Measurements from ENCODE around the gene CATSPER4. TPM values are rescaled to one million over a fixed set of nuclear protein-coding genes. Genes with fewer than 3 reads are reported as not detected.

Gene CATSPER4
- total RNA-seq, result not detected

- Mint-ChIP-seq H3K4me3 (no peak within 1 kb of the TSS), H3K9me3 (no peaks in the 10 kb centered on the region), H3K4me1 (peaks cover 9% of the 10 kb centered on the region), H3K27me3 (no peaks in the 10 kb centered on the region), H3K27ac (peak within 1 kb of the TSS; percentile 38), H3K36me3 (ENCODE audit: low read depth) (no peaks in the 10 kb centered on the region)
- ATAC-seq (replicated peaks), result no peak
Observed at GRCh38 chr1:26190373-26190987, at the start of gene CATSPER4. Gene CATSPER4, plus strand, starts transcription at chr1:26190602. Its CDS starts 26 bp downstream, at chr1:26190628.

GRCh38 chr1:26142159-26142558 is 48.2 kb upstream of the CATSPER4 start:
- H3K9me3 Mint-ChIP-seq, result no peaks in the 10 kb centered on the region
- no peaks in the 10 kb centered on the region for H3K4me1 Mint-ChIP-seq
- H3K36me3 Mint-ChIP-seq (ENCODE audit: low read depth), result no peaks in the 10 kb centered on the region
- ATAC-seq (replicated peaks), result no peak
- H3K4me3 Mint-ChIP-seq, result no peak overlapping the region
- no peaks in the 10 kb centered on the region for H3K27me3 Mint-ChIP-seq
- no peak overlapping the region for H3K27ac Mint-ChIP-seq

- Mint-ChIP-seq H3K36me3 (ENCODE audit: low read depth) (no peaks in the 10 kb centered on the region), H3K4me1 (no peaks in the 10 kb centered on the region), H3K27me3 (peaks cover 3% of the 10 kb centered on the region), H3K4me3 (no peak overlapping the region), H3K9me3 (no peaks in the 10 kb centered on the region), H3K27ac (no peak overlapping the region)
- ATAC-seq (replicated peaks), result peak; percentile 96
Observed at GRCh38 chr1:26145041-26145959, 45.1 kb upstream of the CATSPER4 start.

GRCh38 chr1:26145960-26146294 is 44.5 kb upstream of the CATSPER4 start:
- H3K27me3 Mint-ChIP-seq, result peaks cover 3% of the 10 kb centered on the region
- no peak overlapping the region for H3K27ac Mint-ChIP-seq
- no peaks in the 10 kb centered on the region for H3K4me1 Mint-ChIP-seq
- H3K9me3 Mint-ChIP-seq, result no peaks in the 10 kb centered on the region
- ATAC-seq (replicated peaks), result no peak
- no peak overlapping the region for H3K4me3 Mint-ChIP-seq
- H3K36me3 Mint-ChIP-seq (ENCODE audit: low read depth), result no peaks in the 10 kb centered on the region

GRCh38 chr1:26148887-26149286 is 41.5 kb upstream of the CATSPER4 start:
- Mint-ChIP-seq H3K4me3 (no peak overlapping the region), H3K4me1 (no peaks in the 10 kb centered on the region), H3K27ac (no peak overlapping the region), H3K9me3 (no peaks in the 10 kb centered on the region), H3K27me3 (peaks cover 3% of the 10 kb centered on the region), H3K36me3 (ENCODE audit: low read depth) (no peaks in the 10 kb centered on the region)
- no peak for ATAC-seq (replicated peaks)

GRCh38 chr1:26153966-26154532 is 36.4 kb upstream of the CATSPER4 start:
- Mint-ChIP-seq H3K27ac (no peak overlapping the region), H3K4me1 (no peaks in the 10 kb centered on the region), H3K9me3 (no peaks in the 10 kb centered on the region), H3K27me3 (peaks cover 20% of the 10 kb centered on the region), H3K4me3 (no peak overlapping the region), H3K36me3 (ENCODE audit: low read depth) (no peaks in the 10 kb centered on the region)
- no peak for ATAC-seq (replicated peaks)

- Mint-ChIP-seq H3K27me3 (peaks cover 23% of the 10 kb centered on the region), H3K4me1 (no peaks in the 10 kb centered on the region), H3K36me3 (ENCODE audit: low read depth) (no peaks in the 10 kb centered on the region), H3K4me3 (no peak overlapping the region), H3K27ac (no peak overlapping the region), H3K9me3 (no peaks in the 10 kb centered on the region)
- no peak for ATAC-seq (replicated peaks)
Observed at GRCh38 chr1:26154750-26155149, 35.7 kb upstream of the CATSPER4 start.

GRCh38 chr1:26155370-26156284 is 34.8 kb upstream of the CATSPER4 start:
- Mint-ChIP-seq H3K9me3 (no peaks in the 10 kb centered on the region), H3K4me1 (no peaks in the 10 kb centered on the region), H3K27ac (no peak overlapping the region), H3K4me3 (no peak overlapping the region), H3K27me3 (peaks cover 25% of the 10 kb centered on the region), H3K36me3 (ENCODE audit: low read depth) (no peaks in the 10 kb centered on the region)
- ATAC-seq (replicated peaks), result no peak

- no peak overlapping the region for H3K4me3 Mint-ChIP-seq
Observed at GRCh38 chr1:26156285-26157038, 33.9 kb upstream of the CATSPER4 start.

GRCh38 chr1:26158271-26158907 is 32.0 kb upstream of the CATSPER4 start:
- ATAC-seq (replicated peaks), result no peak
- H3K9me3 Mint-ChIP-seq, result no peaks in the 10 kb centered on the region
- no peak overlapping the region for H3K4me3 Mint-ChIP-seq
- H3K36me3 Mint-ChIP-seq (ENCODE audit: low read depth), result no peaks in the 10 kb centered on the region
- H3K27me3 Mint-ChIP-seq, result peaks cover 30% of the 10 kb centered on the region
- no peak overlapping the region for H3K27ac Mint-ChIP-seq
- no peaks in the 10 kb centered on the region for H3K4me1 Mint-ChIP-seq

More at GRCh38 chr1:26156285-26157038, 33.9 kb upstream of the CATSPER4 start:
- Mint-ChIP-seq H3K27ac (no peak overlapping the region), H3K27me3 (peaks cover 25% of the 10 kb centered on the region), H3K36me3 (ENCODE audit: low read depth) (no peaks in the 10 kb centered on the region), H3K4me1 (no peaks in the 10 kb centered on the region), H3K9me3 (no peaks in the 10 kb centered on the region)
- ATAC-seq (replicated peaks), result no peak

- Mint-ChIP-seq H3K27me3 (peaks cover 30% of the 10 kb centered on the region), H3K4me3 (no peak within 1 kb of the TSS), H3K36me3 (ENCODE audit: low read depth) (no peaks in the 10 kb centered on the region), H3K27ac (no peak within 1 kb of the TSS), H3K9me3 (no peaks in the 10 kb centered on the region), H3K4me1 (no peaks in the 10 kb centered on the region)
- ATAC-seq (replicated peaks), result no peak
Observed at GRCh38 chr1:26158908-26159742, 31.3 kb upstream of the CATSPER4 start, which contains the start of gene FAM110D. Gene FAM110D, plus strand, starts transcription at chr1:26159079. Its CDS starts 2,213 bp downstream, at chr1:26161292.

GRCh38 chr1:26159743-26160039 is 30.7 kb upstream of the CATSPER4 start:
- no peaks in the 10 kb centered on the region for H3K36me3 Mint-ChIP-seq (ENCODE audit: low read depth)
- no peak for ATAC-seq (replicated peaks)
- no peak overlapping the region for H3K4me3 Mint-ChIP-seq
- no peaks in the 10 kb centered on the region for H3K9me3 Mint-ChIP-seq
- peaks cover 30% of the 10 kb centered on the region for H3K27me3 Mint-ChIP-seq
- no peak overlapping the region for H3K27ac Mint-ChIP-seq
- H3K4me1 Mint-ChIP-seq, result no peaks in the 10 kb centered on the region

All from activated T-helper 17 cell treated with anti-CD3 and anti-CD28 coated beads, Interleukin-2, amount 50 U/mL, for 72 hours (primary cell).